Kidney epithelial cell (primary cell): Measurements from ENCODE around the gene OSBP2. TPM values are rescaled to one million over a fixed set of nuclear protein-coding genes. Genes with fewer than 3 reads are reported as not detected.
"Not testable (repeated sequence)": the region's sequence is repeated elsewhere in the genome, so short reads cannot be mapped to it uniquely, and the experiment has no call there.

Experiments used
- DNase-seq: peaks from one replicate; pipeline ENCODE4 v3.0.0-alpha.2; 2010; ENCODE audit warnings: low read depth
- H3K27me3 ChIP-seq: 2 replicates; pipeline ENCODE4 v1.6.0; 2011; ENCODE audit warnings: low read length; ENCODE audit not compliant: control insufficient read depth, insufficient read depth
- H3K36me3 ChIP-seq: 2 replicates; pipeline ENCODE4 v1.5.1; 2011; ENCODE audit warnings: low read length; ENCODE audit not compliant: control insufficient read depth, insufficient read depth
- H3K4me3 ChIP-seq: 2 replicates; pipeline ENCODE4 v1.5.1; 2011; ENCODE audit warnings: low read depth, mild to moderate bottlenecking, control low read depth, low read length
- CTCF ChIP-seq: IDR thresholded peaks from 2 replicates; pipeline ENCODE4 v1.5.1; 2011; ENCODE audit warnings: mild to moderate bottlenecking, moderate library complexity, low read length, control low read depth, inconsistent platforms; ENCODE audit not compliant: insufficient read depth, poor library complexity, severe bottlenecking
- total RNA-seq: library from RNA; depleted of rRNA; stranded (reverse); fragments of >200 nt; gene quantifications from 2 replicates; pipeline ENCODE4 v1.2.3, GENCODE V29; 2015

The OSBP2 gene
- total RNA-seq, 1 donor from 2014 or later, result 5.0 TPM

- H3K4me3 ChIP-seq, result no peak overlapping the region
- DNase-seq, result no peak
- no peak for TF ChIP-seq CTCF
These were observed 23.6 kb upstream of the OSBP2 start for GRCh38 chr22:30671071-30671470.

GRCh38 chr22:30673136-30673535 is 21.5 kb upstream of the OSBP2 start:
- no peak overlapping the region for H3K4me3 ChIP-seq
- no peak for TF ChIP-seq CTCF
- H3K36me3 ChIP-seq, result no peaks in the 10 kb centered on the region
- no peak for DNase-seq
- H3K27me3 ChIP-seq, result peaks cover 2% of the 10 kb centered on the region

More at GRCh38 chr22:30671071-30671470, 23.6 kb upstream of the OSBP2 start:
- Histone ChIP-seq H3K27me3 (peaks cover 2% of the 10 kb centered on the region), H3K36me3 (no peaks in the 10 kb centered on the region)

- Histone ChIP-seq H3K27me3 (no peaks in the 10 kb centered on the region), H3K4me3 (no peak overlapping the region), H3K36me3 (no peaks in the 10 kb centered on the region)
- TF ChIP-seq CTCF, result no peak
- DNase-seq, result no peak
These were observed 20.2 kb upstream of the OSBP2 start for GRCh38 chr22:30674482-30674881.

GRCh38 chr22:30675436-30675835 is 19.2 kb upstream of the OSBP2 start:
- TF ChIP-seq CTCF, result no peak
- no peak overlapping the region for H3K4me3 ChIP-seq
- no peaks in the 10 kb centered on the region for H3K36me3 ChIP-seq

GRCh38 chr22:30676565-30676964 is 18.1 kb upstream of the OSBP2 start:
- DNase-seq, H3K4me3 ChIP-seq, H3K36me3 ChIP-seq, H3K27me3 ChIP-seq: not testable (repeated sequence)

More at GRCh38 chr22:30675436-30675835, 19.2 kb upstream of the OSBP2 start:
- H3K27me3 ChIP-seq, result no peaks in the 10 kb centered on the region
- DNase-seq, result no peak

GRCh38 chr22:30679895-30680690 is 14.6 kb upstream of the OSBP2 start:
- H3K4me3 ChIP-seq, H3K36me3 ChIP-seq, DNase-seq, H3K27me3 ChIP-seq: not testable (repeated sequence)
